GM12878 (cell line): ENCODE results near the gene ABHD1.

Source experiments
- BCL11A ChIP-seq: IDR thresholded peaks from 2 replicates; pipeline ENCODE4 v1.6.1; 2011; ENCODE audit warnings: low read depth, low read length
- BMI1 ChIP-seq: fragments of 450-650 bp; IDR thresholded peaks from 2 replicates; pipeline ENCODE4 v1.6.1; 2016; ENCODE audit warnings: mild to moderate bottlenecking, moderate library complexity, borderline replicate concordance
- CHD4 ChIP-seq: fragments of 200-600 bp; sonication (generic); IDR thresholded peaks from 2 replicates; pipeline ENCODE4 v1.6.1; 2016; ENCODE audit warnings: mild to moderate bottlenecking
- CTCF ChIP-seq, 3 experiments: IDR thresholded peaks in 2 of 3; conservative IDR thresholded peaks in 1 of 3; 2 replicates each; pipeline ENCODE4 v1.5.1; 2011; ENCODE audit warnings: low read depth in 3 of 3, low read length in 3 of 3, mild to moderate bottlenecking in 3 of 3, control low read depth in 2 of 3, moderate library complexity in 2 of 3, inconsistent platforms in 1 of 3, mixed read lengths in 1 of 3; ENCODE audit not compliant: control insufficient read depth in 2 of 3, insufficient read depth in 1 of 3; ENCODE audit errors: extremely low read depth in 1 of 3
- HDGF ChIP-seq: fragments of 450-650 bp; IDR thresholded peaks from 2 replicates; pipeline ENCODE4 v1.6.1; 2016; ENCODE audit warnings: antibody characterized with exemption
- JUNB ChIP-seq: IDR thresholded peaks from 2 replicates; pipeline ENCODE4 v1.6.1; 2016; ENCODE audit warnings: antibody characterized with exemption, mild to moderate bottlenecking
- NFIC ChIP-seq: IDR thresholded peaks from 2 replicates; pipeline ENCODE4 v1.6.1; 2012; ENCODE audit warnings: low read depth, mild to moderate bottlenecking, inconsistent platforms, low read length, moderate library complexity
- PKNOX1 ChIP-seq: fragments of 450-650 bp; IDR thresholded peaks from 2 replicates; pipeline ENCODE4 v1.6.1; 2016; ENCODE audit warnings: mild to moderate bottlenecking
- POLR2AphosphoS5 ChIP-seq: IDR thresholded peaks from 2 replicates; pipeline ENCODE4 v1.6.1; 2011; ENCODE audit warnings: mild to moderate bottlenecking, low read length, inconsistent platforms
- SMAD1 ChIP-seq: fragments of 450-650 bp; IDR thresholded peaks from 2 replicates; pipeline ENCODE4 v1.6.1; 2018; ENCODE audit warnings: mild to moderate bottlenecking, low read depth; ENCODE audit not compliant: partially characterized antibody
- SMAD5 ChIP-seq: IDR thresholded peaks from 2 replicates; pipeline ENCODE4 v1.6.1; 2016; ENCODE audit warnings: antibody characterized with exemption, low read depth
- SMC3 ChIP-seq: IDR thresholded peaks from 2 replicates; pipeline ENCODE4 v1.6.1; 2011; ENCODE audit warnings: low read length, improper control_type of control experiment, borderline replicate concordance

- TF ChIP-seq SMAD1 (no peak), CTCF (IDR thresholded peaks at IDR 0.05 in 2 of 3, conservative IDR thresholded peaks at IDR 0.05 in 1 of 3; ENCODE audit: control insufficient read depth in 2 of 3, extremely low read depth in 1 of 3, insufficient read depth in 1 of 3, low read depth in 3 of 3, low read length in 3 of 3) (no peak), CHD4 (no peak), SMC3 (no peak), JUNB (no peak), POLR2AphosphoS5 (no peak), BMI1 (no peak), HDGF (no peak), SMAD5 (no peak), PKNOX1 (no peak), NFIC (no peak), BCL11A (no peak)
Measured at GRCh38 chr2:27077231-27077630, 46.4 kb upstream of the ABHD1 start.
